Sigmoid colon (tissue), 7 donors: Measurements from ENCODE around the gene HTRA3. TPM values are rescaled to one million over a fixed set of nuclear protein-coding genes. Genes with fewer than 3 reads are reported as not detected.

Experiments used
- DNase-seq: peaks from one replicate; pipeline ENCODE4 v3.0.0-alpha.2; 2019
- H3K27ac ChIP-seq, 4 donors: fragments of 200-600 bp; sonication (generic); one replicate each; pipeline ENCODE4 v1.5.1; 2016 to 2019; ENCODE audit warnings: mild to moderate bottlenecking in 1 of 4
- H3K27me3 ChIP-seq, 3 donors: fragments of 200-600 bp; sonication (generic); one replicate each; pipeline ENCODE4 v1.5.1; 2019; ENCODE audit warnings: mild to moderate bottlenecking in 1 of 3
- H3K36me3 ChIP-seq, 4 donors: fragments of 200-600 bp; sonication (generic); one replicate each; pipeline ENCODE4 v1.5.1; 2016 to 2019
- H3K4me1 ChIP-seq, 4 donors: fragments of 200-600 bp; sonication (generic); one replicate each; pipeline ENCODE4 v1.5.1; 2017 to 2019
- H3K4me3 ChIP-seq, 4 donors: fragments of 200-600 bp; sonication (generic); one replicate each; pipeline ENCODE4 v1.5.1; 2017 to 2019; ENCODE audit warnings: mild to moderate bottlenecking in 2 of 4, moderate library complexity in 1 of 4
- H3K9me3 ChIP-seq, 4 donors: fragments of 200-600 bp in 3 of 4; sonication (generic) in 3 of 4; one replicate each; pipeline versions ENCODE4 v1.5.1 to v1.6.1; 2013 to 2019
- CTCF ChIP-seq, 4 experiments: fragments of 450-650 bp in 3 of 4; fragments of 200-600 bp in 1 of 4; IDR thresholded peaks; one replicate each; pipeline ENCODE4 v1.5.1; 2016 to 2019; ENCODE audit warnings: antibody characterized with exemption in 4 of 4, mild to moderate bottlenecking in 3 of 4, moderate library complexity in 2 of 4
- EP300 ChIP-seq, 4 donors: sonication (generic); formaldehyde crosslinking; IDR thresholded peaks; one replicate each; pipeline ENCODE4 v1.6.1; 2017; ENCODE audit warnings: antibody characterized with exemption in 4 of 4
- POLR2A ChIP-seq, 2 donors: fragments of 450-650 bp; IDR thresholded peaks; one replicate each; pipeline ENCODE4 v1.6.1; 2016; ENCODE audit warnings: antibody characterized with exemption in 2 of 2, mild to moderate bottlenecking in 2 of 2, moderate library complexity in 2 of 2
- POLR2AphosphoS5 ChIP-seq, 4 donors: sonication (generic); formaldehyde crosslinking; IDR thresholded peaks; one replicate each; pipeline ENCODE4 v1.6.1; 2017; ENCODE audit warnings: antibody characterized with exemption in 4 of 4
- WGBS, 2 donors: extraction: QIAGEN DNeasy Blood & Tissue Kit; methylation state at CpG; one replicate each; pipeline ENCODE4 v1.1.7; 2013; 5-methylcytosine and 5-hydroxymethylcytosine counted together
- intact Hi-C: fragments of 100-400 bp; cut with DNase I; formaldehyde crosslinking; loops from one replicate; pipeline ENCODE4 v1.15.1; 2023
- polyA plus RNA-seq, 3 donors: library from polyadenylated mRNA; stranded (reverse); fragments of 200-250 nt; gene quantifications; one replicate each; pipeline ENCODE4 v1.2.3, GENCODE V29; 2013
- total RNA-seq, 4 donors: library from RNA; depleted of rRNA; stranded (reverse); fragments of >200 nt; gene quantifications; one replicate each; pipeline ENCODE4 v1.1.0, GENCODE V29; 2016
- donor health status: healthy with polysubstance abuse.
- donor health status: Bipolar disorder and iron deficiency.
- donor health status: healthy.

HTRA3 gene
- total and polyA plus RNA-seq, 7 donors = 1.2 to 49.6 (median 14.5) TPM

DNA sequence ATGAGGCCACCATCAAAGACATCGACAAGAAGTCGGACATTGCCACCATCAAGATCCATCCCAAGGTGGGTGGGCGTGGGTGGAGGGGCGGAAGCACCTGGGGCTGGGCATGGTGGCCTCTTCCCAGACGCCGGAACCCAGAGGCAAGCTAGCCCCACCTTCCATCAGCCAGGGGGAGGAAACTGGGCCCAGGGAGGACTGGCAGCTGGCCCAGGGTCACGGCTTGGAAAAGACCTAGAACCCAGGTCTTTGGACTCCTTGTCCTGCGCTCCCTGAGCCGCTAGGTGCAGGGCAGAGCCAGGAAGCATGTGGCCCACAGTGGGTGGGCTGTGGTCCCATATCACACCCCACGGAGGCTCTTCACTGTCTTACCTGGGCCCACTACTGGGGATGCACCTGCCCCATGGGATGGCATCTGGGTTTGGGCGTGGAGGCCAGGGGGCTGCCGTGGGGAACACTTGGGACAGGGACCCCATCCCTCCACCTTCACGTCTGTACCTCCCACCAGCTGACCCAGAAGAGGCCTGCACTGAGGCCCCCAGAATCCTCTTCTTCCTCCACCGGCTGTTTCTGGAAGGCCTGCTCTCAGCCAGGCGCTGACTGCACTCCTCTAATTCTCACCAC, 17.3 kb downstream of the HTRA3 start:
- peaks cover 0 to 19% (median 13%) of the 10 kb centered on the region in 4 donors for H3K4me1 ChIP-seq
- H3K4me3 ChIP-seq = no peak overlapping the region
- no peak for TF ChIP-seq POLR2A (IDR thresholded peaks at IDR 0.05)
- TF ChIP-seq POLR2AphosphoS5 (IDR thresholded peaks at IDR 0.05) = no peak
- no peaks in the 10 kb centered on the region for H3K27me3 ChIP-seq
- peak overlapping the region in 2 of 4 donors; percentile 6 to 39 for H3K27ac ChIP-seq
- DNase-seq = peak; percentile 64
- intact Hi-C loops = no loop called here
- peaks cover 0 to 3% (median 0%) of the 10 kb centered on the region in 4 donors for H3K36me3 ChIP-seq
- 82 to 92% methylated on average over 15 of the region's 15 CpGs for WGBS, 2 donors
- H3K9me3 ChIP-seq = no peaks in the 10 kb centered on the region

- TF ChIP-seq CTCF (IDR thresholded peaks at IDR 0.05) (no peak), POLR2A (IDR thresholded peaks at IDR 0.05) (no peak), POLR2AphosphoS5 (IDR thresholded peaks at IDR 0.05) (no peak), EP300 (IDR thresholded peaks at IDR 0.05) (no peak)
- H3K36me3 ChIP-seq = peaks cover 0 to 9% (median 0%) of the 10 kb centered on the region in 4 donors
- DNase-seq = peak; percentile 55
- WGBS, 2 donors = 85 to 90% methylated on average over 18 of the region's 18 CpGs
- no peak overlapping the region for H3K4me3 ChIP-seq
- no peaks in the 10 kb centered on the region for H3K27me3 ChIP-seq
- no peaks in the 10 kb centered on the region for H3K9me3 ChIP-seq
- peaks cover 0 to 18% (median 11%) of the 10 kb centered on the region in 4 donors for H3K4me1 ChIP-seq
- no peak overlapping the region for H3K27ac ChIP-seq
- intact Hi-C loops = no loop called here
Observed at GRCh38 chr4:8287343-8288280, 18.1 kb downstream of the HTRA3 start.

DNA sequence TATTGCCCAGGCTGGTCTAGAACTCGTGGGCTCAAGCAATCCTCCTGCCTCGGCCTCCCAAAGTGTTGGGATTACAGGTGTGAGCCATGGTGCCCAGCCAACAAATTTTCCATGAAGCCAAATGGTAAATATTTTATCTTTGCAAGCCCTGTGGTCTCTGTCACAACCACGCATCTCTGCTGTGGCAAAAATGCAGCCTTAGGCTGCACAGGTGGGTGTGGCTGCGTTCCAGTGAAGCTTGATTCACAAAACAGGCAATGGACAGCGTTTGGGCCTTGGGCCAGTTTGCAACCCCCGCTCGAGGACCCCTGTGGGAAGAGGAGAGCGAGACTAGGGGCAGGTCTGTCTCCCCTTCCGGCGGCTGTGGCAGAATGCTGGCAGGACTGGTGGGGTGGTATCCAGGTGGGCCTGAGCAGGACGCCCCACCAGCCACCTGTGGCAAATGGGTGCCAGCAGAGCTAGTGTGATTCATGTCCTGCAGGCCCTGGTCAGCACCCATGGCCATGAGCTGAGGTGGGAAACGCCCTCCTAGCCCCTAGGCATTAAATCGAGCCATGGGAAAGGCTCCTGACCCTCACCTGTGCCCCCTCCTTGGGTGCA, 19.7 kb downstream of the HTRA3 start:
- DNase-seq = peak; percentile 56
- 54 to 81% methylated on average over 13 of the region's 13 CpGs for WGBS, 2 donors
- intact Hi-C loops = no loop called here
- no peaks in the 10 kb centered on the region for H3K9me3 ChIP-seq
- H3K36me3 ChIP-seq = peaks cover 0 to 13% (median 0%) of the 10 kb centered on the region in 4 donors
- H3K4me3 ChIP-seq = no peak overlapping the region
- peaks cover 0 to 18% (median 11%) of the 10 kb centered on the region in 4 donors for H3K4me1 ChIP-seq
- no peak overlapping the region for H3K27ac ChIP-seq
- H3K27me3 ChIP-seq = no peaks in the 10 kb centered on the region
- no peak for TF ChIP-seq EP300 (IDR thresholded peaks at IDR 0.05)
- no peak for TF ChIP-seq POLR2AphosphoS5 (IDR thresholded peaks at IDR 0.05)
- no peak for TF ChIP-seq POLR2A (IDR thresholded peaks at IDR 0.05)
- TF ChIP-seq CTCF (IDR thresholded peaks at IDR 0.05) = no peak

DNA sequence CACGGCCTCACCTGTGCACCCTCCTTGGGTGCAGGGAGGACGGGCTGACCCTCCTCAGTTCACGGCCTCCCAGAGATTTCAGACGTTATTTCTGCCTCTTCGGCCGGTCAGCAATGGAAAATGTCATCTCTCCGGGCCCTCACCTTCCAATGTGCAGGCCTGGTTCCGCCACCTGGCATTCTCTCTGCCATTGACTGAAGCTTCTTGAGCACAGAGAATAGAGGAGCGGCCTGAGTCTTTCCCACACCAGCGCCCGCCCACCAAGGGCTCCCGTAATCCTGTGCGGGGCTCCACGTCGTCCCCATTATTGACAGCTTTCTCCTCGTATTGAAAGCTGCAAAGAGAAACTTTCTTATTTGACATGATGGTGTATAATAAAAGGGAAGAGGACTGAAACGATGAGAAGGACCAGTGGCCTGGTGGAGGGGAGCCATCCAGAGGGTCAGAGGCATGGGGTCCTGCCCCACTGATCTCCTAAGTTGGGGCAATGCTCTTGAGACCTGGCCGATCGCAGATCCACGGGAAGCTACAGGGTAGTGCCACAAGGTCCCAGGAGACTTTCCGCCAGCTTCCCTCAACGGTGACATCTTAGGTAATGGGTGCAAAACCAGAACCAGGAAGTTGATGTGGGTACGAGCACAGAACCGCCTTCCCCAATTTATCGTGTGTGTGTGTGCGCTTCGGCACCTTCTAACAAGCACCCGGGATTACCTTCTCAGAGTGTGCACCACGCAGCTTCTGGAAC, 20.6 kb downstream of the HTRA3 start:
- no peak overlapping the region for H3K4me3 ChIP-seq
- peaks cover 0 to 18% (median 1%) of the 10 kb centered on the region in 4 donors for H3K36me3 ChIP-seq
- intact Hi-C loops = no loop called here
- no peaks in the 10 kb centered on the region for H3K27me3 ChIP-seq
- peak; percentile 54 for DNase-seq
- peaks cover 0 to 18% (median 11%) of the 10 kb centered on the region in 4 donors for H3K4me1 ChIP-seq
- TF ChIP-seq POLR2A (IDR thresholded peaks at IDR 0.05) = no peak
- 83 to 86% methylated on average over 29 of the region's 29 CpGs for WGBS, 2 donors
- no peaks in the 10 kb centered on the region for H3K9me3 ChIP-seq
- H3K27ac ChIP-seq = no peak overlapping the region

- no peaks in the 10 kb centered on the region for H3K9me3 ChIP-seq
- no peak overlapping the region for H3K27ac ChIP-seq
- DNase-seq = peak; percentile 45
- TF ChIP-seq POLR2AphosphoS5 (IDR thresholded peaks at IDR 0.05) = no peak
- no peak for TF ChIP-seq EP300 (IDR thresholded peaks at IDR 0.05)
- no peak for TF ChIP-seq CTCF (IDR thresholded peaks at IDR 0.05)
- TF ChIP-seq POLR2A (IDR thresholded peaks at IDR 0.05) = no peak
- peaks cover 0 to 23% (median 4%) of the 10 kb centered on the region in 4 donors for H3K36me3 ChIP-seq
- H3K27me3 ChIP-seq = no peaks in the 10 kb centered on the region
- intact Hi-C loops = no loop called here
- peaks cover 0 to 12% (median 8%) of the 10 kb centered on the region in 4 donors for H3K4me1 ChIP-seq
- WGBS, 2 donors = 75 to 88% methylated on average over 8 of the region's 8 CpGs
- H3K4me3 ChIP-seq = no peak overlapping the region
Observed at GRCh38 chr4:8290701-8290970, 21.1 kb downstream of the HTRA3 start.
